Measurements from ENCODE around the gene STRIP2. TPM values are rescaled to one million over a fixed set of nuclear protein-coding genes. Genes with fewer than 3 reads are reported as not detected.
"Not testable (repeated sequence)": the region's sequence is repeated elsewhere in the genome, so short reads cannot be mapped to it uniquely, and the experiment has no call there.

STRIP2 gene
- total and polyA plus RNA-seq, 2 of the 13 experiments (the other 11 are each of a cell fraction or from before 2014, with no cell fraction given), result 3.9 to 8.2 TPM

GRCh38 chr7:129444776-129445175 is 10.5 kb downstream of the STRIP2 start:
- intact Hi-C loops (cut with micrococcal nuclease; ENCODE audit: unreplicated experiment); H3K9ac ChIP-seq (ENCODE audit: insufficient read depth, low read depth, low read length); POLR2A ChIA-PET; H3K4me3 ChIP-seq (replicated peaks in 1 of 3; ENCODE audit: insufficient read depth in 1 of 3, low read depth in 2 of 3, low read length in 3 of 3); H3K36me3 ChIP-seq (replicated peaks in 1 of 2; ENCODE audit: control insufficient read depth in 1 of 2, insufficient read depth in 2 of 2, low read length in 2 of 2); BruUV-seq (replicated peaks); H3K79me2 ChIP-seq (ENCODE audit: insufficient read depth, low read length); H2AFZ ChIP-seq (ENCODE audit: low read length); FAIRE-seq; H3K4me1 ChIP-seq (ENCODE audit: insufficient read depth, low read length); H3K9me3 ChIP-seq (ENCODE audit: low read length); H4K20me1 ChIP-seq (ENCODE audit: insufficient read depth, low read length); CTCF ChIA-PET (ENCODE audit: low intra/inter-chr PET ratio, low total read pairs); DNase-seq (ENCODE audit: low spot score); ATAC-seq; H3K27ac ChIP-seq (ENCODE audit: extremely low read length, insufficient read depth, low read length); H3K4me2 ChIP-seq (ENCODE audit: low read depth, low read length); in situ Hi-C loops (cut with HindIII; ENCODE audit: extremely low pct_ligation_motif_present, low pct_unique_long_range_greater_than_20kb); H3K27me3 ChIP-seq (ENCODE audit: control insufficient read depth in 1 of 2, insufficient read depth in 2 of 2, low read length in 2 of 2): not testable (repeated sequence)
- WGBS (ENCODE audit: low lambda C conversion rate), result 88% methylated on average over 5 of the region's 5 CpGs

DNA sequence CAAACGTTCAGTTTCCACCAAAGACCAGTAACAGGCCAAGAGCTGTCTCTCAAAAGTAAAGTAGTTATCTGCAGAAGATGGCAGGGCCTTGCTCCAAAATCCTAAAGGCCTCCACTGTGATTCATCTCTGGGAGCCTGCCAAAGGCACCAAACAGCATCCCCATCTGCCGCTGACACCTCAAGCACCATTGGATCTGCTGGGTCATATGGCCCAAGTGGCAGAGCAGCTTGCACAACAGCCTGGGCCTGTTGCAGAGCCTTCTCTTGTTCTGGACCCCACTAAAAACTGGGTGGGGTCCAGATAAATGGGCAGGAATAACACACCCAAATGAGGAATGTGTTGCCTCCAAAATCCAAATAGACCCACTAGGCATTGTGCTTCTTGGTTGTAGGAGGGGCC is 12.7 kb downstream of the STRIP2 start:
- H3K36me3 ChIP-seq (replicated peaks in 1 of 2; ENCODE audit: control insufficient read depth in 1 of 2, insufficient read depth in 2 of 2, low read length in 2 of 2); in situ Hi-C loops (cut with HindIII; ENCODE audit: extremely low pct_ligation_motif_present, low pct_unique_long_range_greater_than_20kb); H2AFZ ChIP-seq (ENCODE audit: low read length); intact Hi-C loops (cut with micrococcal nuclease; ENCODE audit: unreplicated experiment); H3K27ac ChIP-seq (ENCODE audit: extremely low read length, insufficient read depth, low read length); H3K9me3 ChIP-seq (ENCODE audit: low read length); BruUV-seq (replicated peaks); ATAC-seq; H4K20me1 ChIP-seq (ENCODE audit: insufficient read depth, low read length); H3K4me1 ChIP-seq (ENCODE audit: insufficient read depth, low read length); H3K27me3 ChIP-seq (ENCODE audit: control insufficient read depth in 1 of 2, insufficient read depth in 2 of 2, low read length in 2 of 2); H3K4me3 ChIP-seq (replicated peaks in 1 of 3; ENCODE audit: insufficient read depth in 1 of 3, low read depth in 2 of 3, low read length in 3 of 3); DNase-seq (ENCODE audit: low spot score); H3K4me2 ChIP-seq (ENCODE audit: low read depth, low read length); H3K9ac ChIP-seq (ENCODE audit: insufficient read depth, low read depth, low read length); H3K79me2 ChIP-seq (ENCODE audit: insufficient read depth, low read length); CTCF ChIA-PET (ENCODE audit: low intra/inter-chr PET ratio, low total read pairs); POLR2A ChIA-PET; FAIRE-seq: not testable (repeated sequence)
- 0% methylated on average over 1 of the region's 2 CpGs for WGBS (ENCODE audit: low lambda C conversion rate)

GRCh38 chr7:129447445-129447844 is 13.2 kb downstream of the STRIP2 start:
- in situ Hi-C loops (cut with HindIII; ENCODE audit: extremely low pct_ligation_motif_present, low pct_unique_long_range_greater_than_20kb); H3K79me2 ChIP-seq (ENCODE audit: insufficient read depth, low read length); POLR2A ChIA-PET; CTCF ChIA-PET (ENCODE audit: low intra/inter-chr PET ratio, low total read pairs); H3K4me2 ChIP-seq (ENCODE audit: low read depth, low read length); H3K9me3 ChIP-seq (ENCODE audit: low read length); H4K20me1 ChIP-seq (ENCODE audit: insufficient read depth, low read length); H3K27me3 ChIP-seq (ENCODE audit: control insufficient read depth in 1 of 2, insufficient read depth in 2 of 2, low read length in 2 of 2); FAIRE-seq; H3K4me3 ChIP-seq (replicated peaks in 1 of 3; ENCODE audit: insufficient read depth in 1 of 3, low read depth in 2 of 3, low read length in 3 of 3); H3K4me1 ChIP-seq (ENCODE audit: insufficient read depth, low read length); H3K9ac ChIP-seq (ENCODE audit: insufficient read depth, low read depth, low read length); BruUV-seq (replicated peaks); intact Hi-C loops (cut with micrococcal nuclease; ENCODE audit: unreplicated experiment); H2AFZ ChIP-seq (ENCODE audit: low read length); ATAC-seq; H3K27ac ChIP-seq (ENCODE audit: extremely low read length, insufficient read depth, low read length); DNase-seq (ENCODE audit: low spot score): not testable (repeated sequence)
- H3K36me3 ChIP-seq (replicated peaks in 1 of 2; ENCODE audit: control insufficient read depth in 1 of 2, insufficient read depth in 2 of 2, low read length in 2 of 2), result peaks cover 0 to 11% of the 10 kb centered on the region in 2 experiments; a peak in 3 of 5 replicates
- whole genome bisulfite sequencing (ENCODE audit: low lambda C conversion rate), result 96% methylated on average over 5 of the region's 6 CpGs

GRCh38 chr7:129448608-129449007 is 14.4 kb downstream of the STRIP2 start:
- ATAC-seq; H3K27me3 ChIP-seq (ENCODE audit: control insufficient read depth in 1 of 2, insufficient read depth in 2 of 2, low read length in 2 of 2); H3K9ac ChIP-seq (ENCODE audit: insufficient read depth, low read depth, low read length); POLR2A ChIA-PET; H3K4me3 ChIP-seq (replicated peaks in 1 of 3; ENCODE audit: insufficient read depth in 1 of 3, low read depth in 2 of 3, low read length in 3 of 3); CTCF ChIA-PET (ENCODE audit: low intra/inter-chr PET ratio, low total read pairs); H2AFZ ChIP-seq (ENCODE audit: low read length); H3K9me3 ChIP-seq (ENCODE audit: low read length); H3K4me1 ChIP-seq (ENCODE audit: insufficient read depth, low read length); H4K20me1 ChIP-seq (ENCODE audit: insufficient read depth, low read length); H3K27ac ChIP-seq (ENCODE audit: extremely low read length, insufficient read depth, low read length); FAIRE-seq; DNase-seq (ENCODE audit: low spot score); intact Hi-C loops (cut with micrococcal nuclease; ENCODE audit: unreplicated experiment); in situ Hi-C loops (cut with HindIII; ENCODE audit: extremely low pct_ligation_motif_present, low pct_unique_long_range_greater_than_20kb); BruUV-seq (replicated peaks); H3K4me2 ChIP-seq (ENCODE audit: low read depth, low read length); H3K79me2 ChIP-seq (ENCODE audit: insufficient read depth, low read length): not testable (repeated sequence)
- whole genome bisulfite sequencing (ENCODE audit: low lambda C conversion rate), result 92% methylated on average over 2 of the region's 2 CpGs
- peaks cover 0 to 11% of the 10 kb centered on the region in 2 experiments; a peak in 3 of 5 replicates for H3K36me3 ChIP-seq (replicated peaks in 1 of 2; ENCODE audit: control insufficient read depth in 1 of 2, insufficient read depth in 2 of 2, low read length in 2 of 2)
